ENCODE results near the gene MTIF2. TPM values are rescaled to one million over a fixed set of nuclear protein-coding genes. Genes with fewer than 3 reads are reported as not detected.
A peak's percentile ranks its signal among the peaks of the same experiment; 100 is the strongest.

Gene MTIF2
- total RNA-seq, 2 donors from 2014 or later, result 8.1 to 24.3 TPM

DNA sequence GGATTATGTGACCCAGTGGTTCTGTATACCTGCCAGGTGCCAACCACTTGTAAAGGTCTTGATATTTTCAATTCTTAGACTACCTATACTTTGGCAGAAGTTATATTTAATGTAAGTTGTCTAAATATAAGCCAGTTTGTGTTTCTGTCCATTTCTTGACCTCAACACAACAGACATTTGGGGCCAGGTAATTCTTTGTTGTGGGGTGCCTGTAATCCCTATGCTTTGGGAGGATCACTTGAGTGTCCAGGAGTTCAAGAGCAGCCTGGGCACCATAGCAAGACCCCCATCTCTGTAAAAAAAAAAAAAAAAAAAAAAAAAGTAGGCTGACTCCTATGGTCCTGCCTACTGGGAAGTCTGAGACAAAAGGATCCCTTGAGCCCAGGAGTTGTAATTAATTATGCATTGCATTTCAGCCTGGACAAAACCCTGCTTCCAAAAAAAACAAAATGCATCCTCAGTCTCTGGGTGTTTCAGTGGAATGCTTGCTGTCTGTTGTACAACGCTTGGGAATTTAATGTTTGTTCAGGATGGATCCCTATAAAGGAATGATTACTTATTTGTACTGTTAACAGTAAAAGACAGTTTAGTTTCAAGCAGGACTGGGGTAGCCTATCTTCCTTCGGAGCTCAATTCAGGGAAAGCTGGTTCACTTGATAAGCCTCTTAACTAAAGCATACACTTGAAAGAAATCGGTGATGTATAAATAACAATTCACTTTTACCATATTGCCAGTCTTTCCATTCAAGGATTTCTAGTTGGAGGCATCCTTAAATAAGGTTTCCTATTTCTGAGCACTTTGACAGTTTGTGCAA lies 33.1 kb downstream of the MTIF2 start:
- no peaks in the 10 kb centered on the region for H3K9me3 ChIP-seq
- ATAC-seq (ENCODE audit: insufficient number of reproducible peaks, low FRiP score, low read depth), result no peak
- no peak for TF ChIP-seq CTCF (IDR thresholded peaks at IDR 0.05)
- no peak overlapping the region for H3K27ac ChIP-seq
- DNase-seq (ENCODE audit: low spot score), result no peak
- H3K27me3 ChIP-seq (replicated peaks; ENCODE audit: insufficient read depth), result no peaks in the 10 kb centered on the region
- H3K4me3 ChIP-seq, result no peak overlapping the region
- peaks cover 23% of the 10 kb centered on the region for H3K36me3 ChIP-seq
- peaks cover 16 to 27% of the 10 kb centered on the region in 2 donors for H3K4me1 ChIP-seq (ENCODE audit: control insufficient read depth in 1 of 2, low read depth in 2 of 2)

DNA sequence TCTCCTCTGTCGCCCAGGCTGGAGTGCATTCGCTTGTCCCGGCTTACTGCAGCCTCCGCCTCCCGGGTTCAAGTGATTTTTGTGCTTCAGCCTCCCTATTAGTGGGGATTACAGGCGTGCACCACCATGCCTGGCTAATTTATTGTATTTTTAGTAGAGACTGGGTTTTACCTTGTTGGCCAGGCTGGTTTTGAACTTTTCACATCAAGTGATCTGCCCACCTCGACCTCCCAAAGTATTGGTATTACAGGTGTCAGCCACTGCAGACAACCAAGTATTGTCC lies 35.4 kb downstream of the MTIF2 start:
- no peak for TF ChIP-seq CTCF (IDR thresholded peaks at IDR 0.05)
- ATAC-seq (ENCODE audit: insufficient number of reproducible peaks, low FRiP score, low read depth) (no peak), DNase-seq (ENCODE audit: low spot score) (no peak)
- Histone ChIP-seq H3K4me1 (ENCODE audit: control insufficient read depth in 1 of 2, low read depth in 2 of 2) (peaks cover 16 to 27% of the 10 kb centered on the region in 2 donors), H3K36me3 (peaks cover 23% of the 10 kb centered on the region), H3K9me3 (no peaks in the 10 kb centered on the region), H3K27ac (peak overlapping the region; percentile 93 to 97), H3K4me3 (peak overlapping the region; percentile 99), H3K27me3 (replicated peaks; ENCODE audit: insufficient read depth) (no peaks in the 10 kb centered on the region)

DNA sequence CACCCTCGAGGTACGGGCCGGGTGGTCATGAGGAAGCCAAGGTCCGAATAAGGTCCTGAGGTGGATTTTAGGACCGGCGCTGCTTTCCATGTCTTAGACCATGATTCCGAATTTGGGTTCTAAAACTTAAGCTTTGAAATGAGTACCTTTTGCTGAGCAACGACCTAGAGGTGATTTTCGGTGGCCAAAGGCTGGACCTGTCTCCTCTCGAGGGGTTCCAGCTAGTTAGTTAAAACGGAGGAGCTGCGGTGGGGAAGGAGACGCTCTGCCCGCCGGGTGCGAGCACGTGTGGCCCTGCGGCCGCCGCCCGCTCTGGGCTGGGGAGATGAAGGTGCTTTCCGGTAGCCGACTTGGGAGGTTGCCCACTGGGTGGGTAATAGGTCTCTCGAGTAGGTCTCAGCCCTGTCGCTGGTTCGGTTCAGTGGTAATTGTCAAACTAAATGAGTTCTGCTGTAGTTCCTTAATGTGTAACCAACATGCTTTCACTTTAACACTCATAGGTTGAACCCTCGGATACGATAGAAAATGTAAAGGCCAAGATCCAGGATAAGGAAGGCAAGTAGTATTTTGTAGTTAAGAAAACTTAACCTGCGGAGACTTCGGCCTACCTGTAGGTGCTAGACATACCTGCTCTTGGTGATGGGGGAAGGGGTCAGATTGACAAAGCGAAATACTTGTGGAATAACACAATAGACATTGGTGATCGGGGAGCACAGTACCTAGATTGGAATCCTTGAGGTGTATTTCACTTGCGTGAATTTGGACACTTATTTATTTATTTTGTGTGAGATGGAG lies 36.0 kb downstream of the MTIF2 start:
- DNase-seq (ENCODE audit: low spot score), result no peak
- no peak for TF ChIP-seq CTCF (IDR thresholded peaks at IDR 0.05)
- ATAC-seq (ENCODE audit: insufficient number of reproducible peaks, low FRiP score, low read depth), result no peak
- Histone ChIP-seq H3K4me1 (ENCODE audit: control insufficient read depth in 1 of 2, low read depth in 2 of 2) (peaks cover 16 to 27% of the 10 kb centered on the region in 2 donors), H3K9me3 (no peaks in the 10 kb centered on the region), H3K36me3 (peaks cover 23% of the 10 kb centered on the region), H3K27me3 (replicated peaks; ENCODE audit: insufficient read depth) (no peaks in the 10 kb centered on the region), H3K27ac (peak overlapping the region; percentile 93 to 97), H3K4me3 (peak overlapping the region; percentile 99)

- peaks cover 16 to 27% of the 10 kb centered on the region in 2 donors for H3K4me1 ChIP-seq (ENCODE audit: control insufficient read depth in 1 of 2, low read depth in 2 of 2)
- H3K27ac ChIP-seq, result peak within 1 kb of the TSS; percentile 93 to 97
- ATAC-seq (ENCODE audit: insufficient number of reproducible peaks, low FRiP score, low read depth), result peak; percentile 98
- peak within 1 kb of the TSS; percentile 99 for H3K4me3 ChIP-seq
- TF ChIP-seq CTCF (IDR thresholded peaks at IDR 0.05), result peak; percentile 18
- H3K9me3 ChIP-seq, result no peaks in the 10 kb centered on the region
- no peak for DNase-seq (ENCODE audit: low spot score)
- peaks cover 23% of the 10 kb centered on the region for H3K36me3 ChIP-seq
- no peaks in the 10 kb centered on the region for H3K27me3 ChIP-seq (replicated peaks; ENCODE audit: insufficient read depth)
These were observed 36.8 kb downstream of the MTIF2 start, which contains the start of the genes CLHC1 and RPS27A for GRCh38 chr2:55232084-55232862. TSS of gene CLHC1 (minus strand) at chr2:55232293. CDS start at chr2:55222411, 9,882 bp downstream. TSS of gene RPS27A (plus strand) at chr2:55232688. CDS start at chr2:55232825, 137 bp downstream.
